DND-41 (cell line): ENCODE measurements around the gene KBTBD13.

Experiments
- EZH2 ChIP-seq: IDR thresholded peaks from 3 replicates; pipeline ENCODE4 v1.6.1; 2012; ENCODE audit warnings: borderline replicate concordance, low read depth, mild to moderate bottlenecking, moderate library complexity, low read length, inconsistent platforms; ENCODE audit not compliant: severe bottlenecking
- TF ChIP-seq, protein P1 (sequence below): IDR thresholded peaks from 2 replicates; pipeline ENCODE4 v1.5.1; 2012; ENCODE audit warnings: borderline replicate concordance, low read length, moderate library complexity, mild to moderate bottlenecking; ENCODE audit not compliant: poor library complexity, severe bottlenecking; ENCODE audit errors: extremely low read depth

- TF ChIP-seq, protein P1, sequence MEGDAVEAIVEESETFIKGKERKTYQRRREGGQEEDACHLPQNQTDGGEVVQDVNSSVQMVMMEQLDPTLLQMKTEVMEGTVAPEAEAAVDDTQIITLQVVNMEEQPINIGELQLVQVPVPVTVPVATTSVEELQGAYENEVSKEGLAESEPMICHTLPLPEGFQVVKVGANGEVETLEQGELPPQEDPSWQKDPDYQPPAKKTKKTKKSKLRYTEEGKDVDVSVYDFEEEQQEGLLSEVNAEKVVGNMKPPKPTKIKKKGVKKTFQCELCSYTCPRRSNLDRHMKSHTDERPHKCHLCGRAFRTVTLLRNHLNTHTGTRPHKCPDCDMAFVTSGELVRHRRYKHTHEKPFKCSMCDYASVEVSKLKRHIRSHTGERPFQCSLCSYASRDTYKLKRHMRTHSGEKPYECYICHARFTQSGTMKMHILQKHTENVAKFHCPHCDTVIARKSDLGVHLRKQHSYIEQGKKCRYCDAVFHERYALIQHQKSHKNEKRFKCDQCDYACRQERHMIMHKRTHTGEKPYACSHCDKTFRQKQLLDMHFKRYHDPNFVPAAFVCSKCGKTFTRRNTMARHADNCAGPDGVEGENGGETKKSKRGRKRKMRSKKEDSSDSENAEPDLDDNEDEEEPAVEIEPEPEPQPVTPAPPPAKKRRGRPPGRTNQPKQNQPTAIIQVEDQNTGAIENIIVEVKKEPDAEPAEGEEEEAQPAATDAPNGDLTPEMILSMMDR = no peak
- TF ChIP-seq EZH2 = no peak
These were observed 49.8 kb upstream of the KBTBD13 start for GRCh38 chr15:65026756-65027155.
